GM18511 (cell line): Measurements from ENCODE around the gene PPP1R1B.

Source experiments
- ATAC-seq: cut with Tn5 transposase; IDR thresholded peaks from one replicate; pipeline ENCODE4 v1.9.1; 2021; ENCODE audit warnings: mild to moderate bottlenecking, moderate library complexity; ENCODE audit not compliant: unreplicated experiment

Gene PPP1R1B

GRCh38 chr17:39614545-39615157 lies 12.1 kb upstream of the PPP1R1B start:
- no peak for ATAC-seq

- no peak for ATAC-seq
Measured at GRCh38 chr17:39615434-39615833, 11.3 kb upstream of the PPP1R1B start.

DNA sequence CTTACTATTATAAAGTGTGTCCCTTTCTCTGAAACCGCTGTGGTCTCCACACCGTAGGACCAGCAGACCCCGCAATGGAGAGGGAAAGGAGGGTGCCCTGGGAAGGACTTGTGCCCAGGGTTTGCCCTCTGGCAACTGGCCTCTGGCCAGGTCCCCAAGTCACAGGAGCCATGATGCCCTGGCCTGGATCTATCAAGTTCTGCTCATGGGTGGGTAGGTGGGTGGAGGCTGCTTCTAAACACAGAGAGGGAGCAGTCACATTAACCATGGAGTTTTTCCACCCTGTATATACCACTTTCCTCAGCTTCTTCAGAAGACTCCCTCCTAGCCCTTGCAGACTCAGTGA lies 9.7 kb upstream of the PPP1R1B start:
- ATAC-seq = no peak

DNA sequence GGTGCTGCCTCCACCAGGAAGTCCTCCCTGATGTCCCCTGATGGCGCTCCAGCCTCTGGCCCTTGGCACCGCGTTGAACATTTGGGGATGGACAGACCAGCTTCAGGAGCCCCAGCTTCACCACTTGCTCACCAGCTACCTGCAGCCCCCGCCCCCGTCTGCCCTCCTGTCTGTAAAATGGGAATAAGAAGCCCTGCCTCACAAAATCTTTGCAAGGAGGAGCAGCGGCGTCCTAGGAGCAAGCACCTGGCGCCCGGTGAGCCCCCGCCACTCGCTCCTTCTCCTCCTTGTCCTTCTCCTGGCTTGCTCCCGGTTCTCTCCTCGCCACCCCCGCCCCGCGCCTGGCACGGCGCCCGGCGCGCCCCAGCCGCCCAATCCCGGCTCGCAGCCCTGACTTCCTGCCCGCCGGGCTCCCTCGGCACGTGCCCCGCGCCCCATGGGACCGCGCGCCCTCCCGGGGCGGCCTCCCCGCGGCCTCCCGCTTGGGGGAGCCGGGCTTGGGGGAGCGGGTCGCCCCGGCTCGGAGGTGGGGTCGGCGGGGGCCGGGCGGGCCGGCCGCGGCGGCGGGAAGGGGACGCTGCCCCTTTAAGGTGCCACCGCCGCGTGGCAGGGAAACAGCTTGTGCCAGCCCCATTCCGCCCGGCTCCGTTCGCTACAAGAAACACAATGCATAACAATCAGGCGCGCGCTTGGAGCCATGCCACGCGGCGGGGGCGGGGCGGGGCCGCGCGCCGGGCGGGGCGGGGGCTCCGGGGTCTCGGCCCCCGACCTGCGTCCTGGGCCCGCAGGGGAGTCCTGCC lies 9.1 kb upstream of the PPP1R1B start:
- ATAC-seq = no peak

- ATAC-seq = no peak
Measured at GRCh38 chr17:39618246-39618913, 8.4 kb upstream of the PPP1R1B start.

DNA sequence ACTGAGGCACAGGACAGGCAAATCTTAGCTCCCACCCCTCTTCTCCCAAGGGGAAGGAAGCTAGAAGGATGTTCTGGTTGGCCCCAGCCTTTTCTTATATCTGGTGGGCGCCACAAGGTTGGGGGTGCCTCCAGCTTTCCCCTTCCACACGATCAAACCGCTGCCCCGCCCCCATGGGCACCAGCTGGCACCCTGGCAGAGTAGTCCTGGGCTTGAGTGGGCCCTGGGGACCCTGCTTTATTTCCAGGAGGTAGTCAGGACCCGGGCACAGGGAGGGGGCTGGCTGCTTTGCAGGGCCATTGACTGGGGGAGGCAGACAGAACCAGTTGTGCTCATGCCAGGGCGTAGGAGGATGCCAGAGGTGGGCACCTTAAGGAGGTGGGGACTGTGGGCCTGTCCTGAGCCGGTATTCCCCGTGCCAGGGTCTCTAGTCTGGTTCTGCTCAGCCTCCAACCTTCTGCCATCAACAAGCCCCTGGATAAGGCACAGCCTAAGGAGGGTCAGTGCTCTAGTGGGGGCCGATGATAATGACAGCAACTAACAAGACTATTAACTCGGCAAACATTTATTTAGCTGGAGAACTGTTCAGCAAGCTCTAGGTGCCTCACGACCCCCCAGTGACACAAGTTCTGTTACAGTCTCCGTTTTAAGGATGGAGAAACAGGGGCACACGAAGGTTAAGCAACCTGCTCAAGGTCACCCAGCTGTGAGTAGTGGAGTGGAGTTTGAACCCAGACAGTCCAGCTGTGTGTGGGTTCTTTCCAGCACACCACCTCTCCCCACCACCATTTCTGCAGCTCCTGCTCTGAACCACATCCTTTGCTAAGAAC lies 7.6 kb upstream of the PPP1R1B start:
- ATAC-seq = no peak

GRCh38 chr17:39619786-39620101 lies 7.0 kb upstream of the PPP1R1B start:
- no peak for ATAC-seq

DNA sequence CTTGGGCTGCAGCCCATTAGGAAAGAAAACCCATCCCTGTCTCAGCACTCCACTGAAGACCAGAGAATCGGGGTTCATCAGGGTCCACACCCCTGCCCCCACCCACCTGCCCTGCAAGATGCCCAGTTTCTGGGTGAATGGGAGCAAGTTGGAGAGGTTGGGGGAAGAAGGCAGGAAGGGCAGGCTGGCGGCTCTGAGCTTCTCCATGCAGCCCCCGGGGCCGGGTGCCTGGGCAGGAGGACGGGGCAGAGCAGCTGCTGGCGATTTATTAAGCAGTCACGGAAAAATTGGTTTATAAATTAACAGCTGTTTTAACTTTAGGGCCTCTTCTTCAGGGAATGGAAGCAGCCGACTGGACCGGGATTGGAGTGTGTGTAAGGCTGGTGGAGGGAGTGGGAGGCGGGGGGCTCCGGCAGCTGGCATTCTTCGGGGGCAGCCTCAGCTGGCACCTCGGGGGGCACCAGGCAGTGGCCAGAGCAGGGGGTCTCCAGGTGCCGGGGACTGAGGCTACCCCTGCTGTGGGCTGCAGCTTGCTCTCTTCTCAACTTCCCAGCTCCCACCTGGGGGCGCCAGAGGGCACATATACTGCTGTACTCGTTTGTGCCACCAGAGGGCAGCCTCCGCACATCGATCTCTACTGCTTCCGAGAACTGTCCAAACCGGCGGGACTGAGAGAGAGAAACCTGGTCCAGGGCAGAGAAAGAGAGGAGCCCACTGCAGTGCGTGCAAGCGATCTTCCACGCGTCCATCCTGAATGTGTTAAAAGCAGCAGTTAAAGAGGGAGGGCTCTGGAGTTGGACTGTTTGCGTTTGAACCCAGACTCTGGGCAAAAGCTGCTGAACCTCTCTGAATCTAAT lies 5.0 kb upstream of the PPP1R1B start:
- no peak for ATAC-seq

DNA sequence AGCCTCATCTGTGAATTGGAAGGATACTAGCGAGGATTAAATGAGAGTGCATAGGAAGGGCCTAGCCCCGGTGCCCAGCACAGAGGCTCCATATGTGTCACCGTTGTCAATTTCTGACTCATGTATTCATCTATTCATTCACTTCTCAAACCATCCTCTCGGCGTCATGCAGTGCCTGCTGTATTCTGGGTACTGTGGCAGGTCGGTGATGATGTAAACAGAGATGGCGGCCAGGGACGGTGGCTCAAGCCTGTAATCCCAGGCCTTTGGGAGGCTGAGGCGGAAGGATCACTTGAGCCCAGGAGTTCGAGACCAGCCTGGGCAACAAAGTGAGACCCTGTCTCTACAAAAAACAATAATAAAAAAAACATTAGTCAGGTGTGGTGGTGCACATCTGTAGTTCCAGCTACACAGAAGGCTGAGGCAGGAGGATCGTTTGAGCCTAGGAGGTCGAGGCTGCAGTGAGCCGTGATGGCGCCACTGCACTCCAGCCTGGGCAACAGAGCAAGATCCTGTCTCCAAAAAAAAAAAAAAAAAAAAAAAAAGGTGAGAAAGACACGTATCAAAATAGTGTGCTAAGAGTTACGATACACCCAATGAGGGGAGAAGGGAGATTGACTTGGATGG lies 4.3 kb upstream of the PPP1R1B start:
- no peak for ATAC-seq

DNA sequence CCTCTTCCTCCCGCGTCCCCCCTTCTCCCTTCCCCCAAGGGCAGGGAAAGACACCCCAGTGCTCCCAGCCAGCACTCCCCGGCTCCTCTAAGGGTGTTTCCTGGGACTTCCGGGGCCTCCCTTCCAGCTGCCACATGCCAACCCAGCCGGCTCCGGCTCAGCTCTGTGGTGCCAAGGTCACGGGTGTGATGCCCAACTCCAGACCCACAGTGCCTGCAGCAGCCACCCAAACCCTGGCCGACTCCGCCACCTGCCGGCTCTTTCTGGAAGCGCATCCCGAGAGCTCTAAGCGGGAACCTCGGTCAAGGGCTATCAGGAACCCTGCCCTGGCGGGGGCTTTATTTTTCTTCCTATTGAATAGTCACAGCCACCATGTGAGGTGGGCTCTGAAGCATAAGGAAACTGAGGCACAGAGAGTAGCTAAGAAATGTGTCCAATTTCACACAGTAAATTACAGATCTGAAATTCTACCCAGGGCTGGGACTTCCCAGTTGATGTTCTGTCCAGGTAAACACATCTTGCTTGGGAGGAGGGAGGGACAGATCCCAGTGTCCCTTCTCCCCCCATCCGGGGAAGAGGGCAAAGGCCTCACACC lies 3.3 kb upstream of the PPP1R1B start:
- ATAC-seq = no peak

GRCh38 chr17:39624313-39624712 lies 2.4 kb upstream of the PPP1R1B start:
- no peak for ATAC-seq

DNA sequence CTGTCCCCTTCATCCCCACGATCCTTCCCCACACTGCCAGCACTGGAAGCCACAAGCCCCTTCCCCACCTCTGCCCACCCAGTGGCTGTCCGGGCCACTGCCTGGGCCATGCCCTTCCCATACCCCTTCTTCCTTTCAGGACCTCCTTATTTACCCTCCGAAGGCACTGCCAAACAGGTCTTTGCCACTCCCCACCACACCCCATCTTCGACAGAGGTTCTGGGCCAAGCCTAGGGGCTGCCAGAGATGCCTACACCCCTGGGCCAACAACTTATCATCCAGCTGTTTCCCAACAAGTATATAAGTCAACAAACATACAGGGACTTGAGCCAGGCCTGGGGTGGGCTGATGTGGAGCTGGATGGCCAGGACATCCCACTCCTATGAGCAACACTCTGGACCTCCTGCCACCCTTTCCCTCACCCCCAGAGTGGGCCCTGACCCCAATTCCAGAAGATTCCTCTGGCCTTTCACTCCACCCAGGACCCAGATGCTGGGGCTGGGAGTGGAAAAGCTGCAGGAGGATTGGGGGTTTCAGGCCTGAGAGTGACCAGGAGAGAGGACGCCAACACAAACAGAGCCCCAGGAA lies 1.5 kb upstream of the PPP1R1B start:
- ATAC-seq = no peak

DNA sequence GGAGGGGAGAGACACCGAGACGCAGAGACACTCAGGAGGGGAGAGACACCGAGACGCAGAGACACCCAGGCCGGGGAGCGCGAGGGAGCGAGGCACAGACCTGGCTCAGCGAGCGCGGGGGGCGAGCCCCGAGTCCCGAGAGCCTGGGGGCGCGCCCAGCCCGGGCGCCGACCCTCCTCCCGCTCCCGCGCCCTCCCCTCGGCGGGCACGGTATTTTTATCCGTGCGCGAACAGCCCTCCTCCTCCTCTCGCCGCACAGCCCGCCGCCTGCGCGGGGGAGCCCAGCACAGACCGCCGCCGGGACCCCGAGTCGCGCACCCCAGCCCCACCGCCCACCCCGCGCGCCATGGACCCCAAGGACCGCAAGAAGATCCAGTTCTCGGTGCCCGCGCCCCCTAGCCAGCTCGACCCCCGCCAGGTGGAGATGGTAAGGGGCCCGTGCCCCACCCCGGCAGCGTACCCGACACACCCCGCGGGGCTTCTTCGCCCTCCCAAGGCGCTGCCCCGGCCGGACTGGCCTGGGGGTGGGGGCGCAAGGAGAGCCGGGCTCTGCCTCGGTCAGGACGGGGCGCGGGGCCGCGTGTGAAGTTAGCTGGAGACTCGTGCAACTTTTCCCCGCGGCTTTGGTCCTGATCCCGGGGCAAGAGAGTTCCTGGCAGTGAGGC lies 427 bp downstream of the PPP1R1B start:
- no peak for ATAC-seq

DNA sequence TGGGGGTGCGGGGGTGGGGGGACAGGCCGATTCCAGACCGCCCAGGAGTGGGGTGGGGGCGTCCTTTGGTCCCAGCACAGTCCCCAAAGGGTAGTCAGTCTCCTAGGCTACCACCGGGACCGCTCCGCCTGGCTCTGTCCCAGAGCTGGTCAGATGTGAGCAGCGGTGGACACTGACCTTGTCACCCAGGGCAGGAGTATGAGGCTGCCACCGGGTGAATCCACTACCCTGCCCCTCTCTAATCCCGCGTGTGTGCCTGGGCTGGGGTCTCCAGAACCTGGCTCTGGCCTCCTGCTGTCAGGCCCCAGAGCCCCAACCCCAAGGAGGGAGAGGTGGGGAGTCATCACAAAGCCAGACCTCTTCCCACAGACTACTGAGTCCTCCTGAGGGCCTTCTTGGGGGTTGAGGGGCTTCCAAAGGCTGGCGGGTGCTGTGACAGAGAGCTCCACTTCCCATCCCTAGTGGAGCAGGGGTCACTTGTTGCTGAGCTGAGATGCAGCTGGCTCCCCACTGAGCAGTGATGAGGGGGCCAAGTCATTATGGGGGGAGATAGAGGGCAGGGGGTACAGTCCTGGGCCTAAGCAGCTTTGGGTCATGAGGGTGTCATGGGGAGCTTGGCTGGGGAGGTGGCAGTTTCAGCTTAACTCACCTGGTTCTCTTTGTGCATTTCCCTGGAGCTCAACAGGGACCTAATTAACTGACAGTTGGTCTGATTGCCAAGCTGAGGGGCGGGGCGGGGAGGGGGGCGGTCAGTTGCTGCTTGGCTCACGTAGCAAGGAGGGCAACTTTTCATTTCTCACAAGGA lies 1.2 kb downstream of the PPP1R1B start:
- no peak for ATAC-seq

GRCh38 chr17:39628655-39629493 lies 2.1 kb downstream of the PPP1R1B start:
- ATAC-seq = no peak

GRCh38 chr17:39629494-39629880 lies 2.7 kb downstream of the PPP1R1B start:
- ATAC-seq = no peak

DNA sequence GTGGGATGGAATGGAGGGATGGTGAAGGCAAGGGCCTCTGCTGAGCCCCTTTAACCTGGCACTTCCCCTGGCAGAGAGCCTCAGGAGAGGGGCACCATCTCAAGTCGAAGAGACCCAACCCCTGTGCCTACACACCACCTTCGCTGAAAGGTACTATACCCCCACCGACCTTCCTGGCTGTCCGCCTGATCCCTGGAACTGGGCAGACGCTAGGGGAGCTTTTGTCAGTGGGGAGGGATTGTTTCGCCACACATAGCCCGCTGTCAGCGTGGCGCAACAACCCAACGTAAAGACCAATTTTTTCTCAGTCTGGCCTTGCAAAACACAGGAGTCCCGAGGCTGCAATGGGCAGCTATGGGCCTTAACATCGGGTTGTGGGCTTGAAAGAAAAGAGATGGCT lies 3.1 kb downstream of the PPP1R1B start:
- ATAC-seq = no peak
